ENCODE measurements around the gene FAM193B.
A peak's percentile ranks its signal among the peaks of the same experiment; 100 is the strongest.
"Not testable (repeated sequence)": the region's sequence is repeated elsewhere in the genome, so short reads cannot be mapped to it uniquely, and the experiment has no call there.

FAM193B gene

DNA sequence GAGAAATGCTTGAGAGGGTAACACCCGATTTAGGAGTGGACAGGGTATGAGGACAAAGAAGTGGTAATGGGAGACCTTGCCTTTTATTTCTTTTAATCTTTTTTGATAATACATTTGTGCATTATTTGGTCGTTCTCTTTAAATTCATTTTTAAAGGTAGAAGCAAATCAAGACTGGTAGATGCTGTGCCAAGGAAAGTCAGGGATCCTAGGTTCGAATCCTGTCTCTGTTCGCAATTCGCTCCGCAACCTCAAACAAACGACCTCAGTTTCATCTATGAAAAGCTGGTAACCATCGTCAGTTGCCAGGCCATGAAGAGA lies 37.3 kb upstream of the FAM193B start:
- DNase-seq, result no peak
- intact Hi-C loops (cut with DNase I), result loop anchor here (5.0 kb wide), 1 partner anchor 39 kb away; the partner anchor contains the start of gene FAM193B

DNA sequence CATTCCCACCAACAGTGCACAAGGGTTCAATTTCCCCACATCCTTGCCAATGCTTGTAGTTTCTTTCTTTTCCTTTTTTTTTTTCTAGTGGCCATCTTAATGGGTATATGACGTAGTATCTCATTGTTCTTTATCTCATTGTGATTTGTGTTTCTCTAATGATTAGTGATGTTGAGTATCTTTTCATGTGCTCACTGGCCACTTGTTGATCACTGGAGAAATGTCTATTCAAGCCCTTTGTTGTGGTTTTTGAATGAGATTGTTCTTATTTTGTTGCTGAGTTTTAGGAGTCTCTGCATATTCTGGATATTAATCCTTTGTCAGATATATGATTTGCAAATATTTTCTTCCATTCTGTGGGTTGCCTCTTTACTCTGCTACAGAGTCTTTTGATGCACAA lies 36.0 kb upstream of the FAM193B start:
- no peak for DNase-seq
- intact Hi-C loops (cut with DNase I), result loop anchor here (5.0 kb wide), 1 partner anchor 38 kb away; the partner anchor contains the start of gene FAM193B

DNA sequence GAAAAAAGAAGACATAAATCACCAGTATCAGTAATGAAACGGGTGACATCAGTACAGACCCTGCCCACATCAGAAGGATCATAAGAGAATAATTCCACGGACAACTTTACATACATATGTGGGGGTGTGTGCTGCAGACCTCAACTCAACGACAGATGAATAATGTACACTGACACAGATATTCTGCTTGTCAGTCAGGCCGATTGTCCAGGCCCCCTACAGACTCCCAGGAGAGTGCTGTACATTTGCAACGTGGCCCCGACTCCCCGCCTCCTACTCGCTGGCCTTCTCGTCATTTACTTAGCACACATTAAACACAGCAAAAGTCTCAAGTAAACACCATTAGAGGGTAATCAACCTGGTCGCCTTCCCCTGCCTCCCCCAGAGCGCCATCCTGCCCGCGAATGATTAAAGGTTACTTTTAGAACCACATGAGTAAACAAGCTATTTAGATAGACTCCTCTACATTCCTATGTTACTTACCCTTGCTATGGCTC lies 34.1 kb upstream of the FAM193B start:
- intact Hi-C loops (cut with DNase I), result no loop called here
- no peak for DNase-seq

DNA sequence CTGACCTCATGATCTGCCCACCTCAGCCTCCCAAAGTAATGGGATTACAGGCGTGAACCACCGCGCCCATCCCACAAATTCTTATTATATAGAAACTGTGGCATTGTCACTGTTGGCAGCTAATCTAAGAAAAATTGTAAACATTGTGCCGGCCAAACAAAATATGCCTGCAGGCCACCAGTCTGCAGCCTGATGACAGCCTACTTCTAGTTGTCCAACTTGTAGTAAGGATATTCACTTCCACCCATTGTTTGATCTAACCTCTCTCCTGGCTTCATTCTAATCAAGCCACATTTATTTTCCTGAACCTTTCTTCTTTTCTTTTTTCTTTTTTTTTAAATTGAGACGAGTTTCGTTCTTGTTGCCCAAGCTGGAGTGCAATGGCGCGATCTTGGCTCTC lies 24.0 kb upstream of the FAM193B start:
- intact Hi-C loops (cut with DNase I), result no loop called here

DNA sequence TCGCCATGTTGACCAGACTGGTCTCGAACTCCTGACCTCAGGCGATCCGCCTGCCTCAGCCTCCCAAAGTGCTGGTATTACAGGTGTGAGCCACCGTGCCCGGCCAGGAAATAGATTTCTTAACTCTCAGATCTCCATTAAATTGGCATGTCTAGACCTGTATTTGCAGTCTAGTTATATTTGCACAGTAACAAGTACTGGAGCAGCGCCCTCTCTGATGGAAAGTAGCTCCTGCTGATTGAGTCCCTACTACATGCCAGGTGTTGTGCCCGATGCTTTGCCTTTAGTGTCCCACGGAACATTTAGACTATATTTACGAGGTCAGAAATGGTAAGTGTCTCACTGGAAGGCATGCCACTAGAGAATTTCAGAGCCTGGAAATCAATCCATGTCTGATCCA lies 21.8 kb upstream of the FAM193B start:
- no peak for DNase-seq

More for the DNA sequence above, 24.0 kb upstream of the FAM193B start:
- DNase-seq, result no peak

DNA sequence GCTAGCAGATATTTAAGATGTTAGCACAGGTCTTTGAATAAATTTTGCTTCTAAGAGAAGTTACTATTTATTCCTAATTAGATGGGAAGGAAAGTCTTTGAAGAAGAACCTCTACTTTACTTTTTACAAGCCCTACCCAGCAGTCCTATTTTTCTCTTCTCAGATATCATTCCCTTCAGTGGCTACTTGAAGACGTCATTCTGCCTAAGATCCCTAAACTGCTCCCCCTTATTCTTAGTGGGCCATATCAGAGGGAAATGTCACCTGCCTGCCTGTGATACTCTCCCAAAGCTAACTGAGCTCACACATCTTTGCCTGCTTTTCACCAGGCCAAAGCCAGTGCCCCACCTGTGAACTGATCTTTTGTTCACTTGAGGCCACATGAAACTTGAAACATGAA lies 21.1 kb upstream of the FAM193B start:
- no peak for DNase-seq
- intact Hi-C loops (cut with DNase I), result no loop called here

More for the DNA sequence above, 21.8 kb upstream of the FAM193B start:
- intact Hi-C loops (cut with DNase I), result no loop called here

DNA sequence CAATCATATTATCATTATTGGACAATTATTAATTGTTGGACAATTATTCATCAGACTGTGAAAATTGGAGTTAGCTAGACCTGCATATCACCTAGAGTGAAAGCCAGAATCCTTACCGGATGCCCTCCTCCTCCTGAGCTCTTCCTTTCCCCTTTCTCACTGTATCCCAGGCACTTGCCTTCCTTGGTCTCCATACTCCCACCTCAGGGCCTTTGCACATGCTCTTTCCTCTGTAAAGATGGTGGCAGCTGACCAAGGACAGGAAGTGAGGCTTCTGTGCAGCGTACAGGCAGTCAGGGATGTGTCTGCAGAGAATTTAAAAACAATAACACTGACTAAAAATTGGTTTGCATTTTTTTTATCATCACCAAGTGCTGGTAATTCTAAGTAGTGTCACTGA lies 15.5 kb upstream of the FAM193B start:
- no peak for DNase-seq
- intact Hi-C loops (cut with DNase I), result no loop called here

DNA sequence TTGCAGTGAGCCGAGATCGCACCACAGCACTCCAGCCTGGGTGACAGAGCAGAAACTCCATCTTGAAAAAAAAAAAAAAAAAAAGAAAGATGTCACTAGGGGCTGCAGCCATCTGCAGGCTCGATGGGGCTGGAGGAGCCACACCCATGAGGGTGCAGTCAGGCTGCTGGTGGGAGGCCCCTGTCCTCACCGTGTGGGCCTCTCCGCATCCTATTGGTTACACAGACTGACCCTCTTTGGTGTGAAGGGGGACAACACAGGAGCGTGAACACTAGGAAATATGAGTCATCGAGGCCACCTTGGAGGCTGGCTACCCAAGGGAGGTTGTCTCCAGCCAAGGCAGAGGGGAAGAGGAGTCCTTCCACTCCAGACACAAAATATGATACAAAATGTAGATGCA lies 14.0 kb upstream of the FAM193B start:
- intact Hi-C loops (cut with DNase I), result no loop called here
- no peak for DNase-seq

DNA sequence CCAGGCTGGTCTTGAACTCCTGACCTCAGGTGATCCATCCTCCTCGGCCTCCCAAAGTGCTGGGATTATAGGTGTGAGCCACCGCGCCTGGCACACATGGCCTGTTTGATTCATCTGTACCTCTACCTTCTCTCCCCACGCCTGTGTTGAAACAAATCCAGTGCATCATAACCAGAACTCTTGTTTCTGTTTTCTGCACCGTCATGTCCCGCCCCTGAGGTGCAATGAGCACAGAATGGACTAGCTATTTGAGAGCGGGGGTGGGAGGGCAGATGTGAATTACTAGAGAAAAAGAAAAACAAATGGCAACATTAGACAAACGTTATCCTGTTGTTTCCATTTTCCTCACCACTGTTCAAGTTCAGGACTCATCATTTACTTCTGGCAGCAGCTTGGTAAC lies 10.7 kb upstream of the FAM193B start:
- intact Hi-C loops (cut with DNase I), result no loop called here
- no peak for DNase-seq

DNA sequence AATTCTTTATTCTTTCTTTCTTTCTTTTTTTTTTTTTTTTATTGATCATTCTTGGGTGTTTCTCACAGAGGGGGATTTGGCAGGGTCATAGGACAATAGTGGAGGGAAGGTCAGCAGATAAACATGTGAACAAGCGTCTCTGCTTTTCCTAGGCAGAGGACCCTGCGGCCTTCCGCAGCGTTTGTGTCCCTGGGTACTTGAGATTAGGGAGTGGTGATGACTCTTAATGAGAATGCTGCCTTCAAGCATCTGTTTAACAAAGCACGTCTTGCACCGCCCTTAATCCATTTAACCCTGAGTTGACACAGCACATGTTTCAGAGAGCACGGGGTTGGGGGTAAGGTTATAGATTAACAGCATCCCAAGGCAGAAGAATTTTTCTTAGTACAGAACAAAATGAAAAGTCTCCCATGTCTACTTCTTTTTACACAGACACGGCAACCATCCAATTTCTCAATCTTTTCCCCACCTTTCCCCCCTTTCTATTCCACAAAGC lies 5.1 kb upstream of the FAM193B start:
- DNase-seq; intact Hi-C loops (cut with DNase I): not testable (repeated sequence)

DNA sequence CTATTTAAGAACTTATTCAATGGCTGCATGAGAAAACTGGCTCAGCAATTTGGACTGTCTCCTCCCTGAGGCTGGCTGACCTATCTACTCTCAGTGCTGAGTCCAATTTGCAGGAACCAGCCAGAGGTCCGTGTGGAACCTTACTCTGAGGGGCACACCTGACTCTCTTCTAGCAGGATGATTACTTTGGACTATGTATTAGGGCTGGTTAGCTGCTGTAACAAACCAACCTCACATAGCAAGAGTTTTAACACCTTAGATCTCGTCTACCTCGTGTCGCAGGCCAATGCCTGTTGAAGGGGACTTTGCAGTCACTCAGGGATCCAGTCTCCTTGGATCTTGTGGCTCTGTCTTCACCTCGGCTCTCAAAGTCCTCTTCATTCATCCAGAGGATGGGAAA lies 3.4 kb upstream of the FAM193B start:
- intact Hi-C loops (cut with DNase I), result no loop called here
- DNase-seq, result no peak

DNA sequence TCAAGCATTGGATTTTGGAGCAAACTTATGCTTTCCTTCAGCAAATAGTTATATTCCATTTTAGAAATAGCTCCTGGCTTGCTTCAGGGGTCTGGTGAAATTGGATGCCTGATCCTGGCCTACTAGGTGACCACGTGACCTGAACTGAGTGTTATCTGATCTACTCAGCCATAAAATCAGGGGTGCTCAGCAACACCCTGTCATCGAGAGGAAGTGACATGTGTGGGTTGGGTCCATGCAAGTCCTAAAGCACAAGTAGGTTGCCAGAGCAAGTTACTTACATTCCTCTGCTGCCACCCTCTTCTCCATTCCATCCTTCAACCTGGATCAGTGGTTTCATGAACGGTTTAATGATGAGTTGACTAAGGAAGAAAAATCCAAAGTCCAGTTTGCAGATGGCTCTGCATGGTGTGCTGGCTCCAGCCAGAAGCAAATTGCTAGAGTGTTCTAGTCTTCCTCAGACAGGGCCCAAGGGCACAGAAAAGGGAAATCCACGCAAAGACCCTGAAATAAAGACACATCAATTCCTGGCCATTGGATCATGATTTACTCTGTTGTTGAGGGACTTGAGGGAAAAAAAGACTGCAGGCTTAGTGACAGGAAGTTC lies 2.8 kb upstream of the FAM193B start:
- DNase-seq, result no peak

DNA sequence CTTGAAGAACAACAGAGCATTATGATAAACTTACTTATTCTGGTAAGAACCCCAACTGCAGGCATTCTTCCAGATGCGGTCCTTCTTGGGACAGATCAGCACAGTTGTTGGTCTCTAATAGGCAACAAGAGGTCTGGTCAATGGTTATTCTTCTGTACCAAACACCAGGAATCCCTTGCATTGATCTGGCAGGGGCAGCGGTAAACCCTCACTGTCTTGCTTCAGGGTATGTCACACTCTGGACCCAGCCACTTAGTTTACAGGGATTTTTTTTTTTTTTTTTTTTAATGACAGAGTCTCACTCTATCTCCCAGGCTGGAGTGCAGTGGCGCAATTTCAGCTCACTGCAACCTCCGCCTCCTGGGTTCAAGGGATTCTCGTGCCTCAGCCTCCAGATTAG lies 1.3 kb upstream of the FAM193B start:
- no peak for DNase-seq
- intact Hi-C loops (cut with DNase I), result loop anchor here (2.0 kb wide), 1 partner anchor 39 kb away; the partner anchor contains the start of gene DDX41

More for the DNA sequence above, 2.8 kb upstream of the FAM193B start:
- intact Hi-C loops (cut with DNase I), result no loop called here

DNA sequence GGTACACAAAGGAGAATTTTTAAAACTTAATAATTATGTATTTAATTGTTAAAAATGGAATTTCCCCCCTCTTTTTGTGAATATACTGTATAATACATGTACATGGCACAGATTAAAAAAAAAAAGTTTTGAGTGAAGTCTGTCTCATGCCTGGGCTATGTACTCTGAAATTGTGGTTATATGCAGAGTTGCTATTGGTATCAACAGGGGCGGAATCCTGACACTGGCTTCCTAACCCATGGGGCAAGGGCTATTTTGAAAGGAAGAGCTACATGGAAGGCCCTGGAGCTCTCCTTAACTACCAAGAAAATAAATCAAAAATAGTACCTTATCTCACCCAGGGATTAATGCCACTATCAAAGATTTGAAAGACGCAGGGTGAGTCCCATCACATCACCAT lies 865 bp upstream of the FAM193B start:
- no peak for DNase-seq
- intact Hi-C loops (cut with DNase I), result loop anchor here (2.0 kb wide), 1 partner anchor 38 kb away; the partner anchor contains the start of gene DDX41

DNA sequence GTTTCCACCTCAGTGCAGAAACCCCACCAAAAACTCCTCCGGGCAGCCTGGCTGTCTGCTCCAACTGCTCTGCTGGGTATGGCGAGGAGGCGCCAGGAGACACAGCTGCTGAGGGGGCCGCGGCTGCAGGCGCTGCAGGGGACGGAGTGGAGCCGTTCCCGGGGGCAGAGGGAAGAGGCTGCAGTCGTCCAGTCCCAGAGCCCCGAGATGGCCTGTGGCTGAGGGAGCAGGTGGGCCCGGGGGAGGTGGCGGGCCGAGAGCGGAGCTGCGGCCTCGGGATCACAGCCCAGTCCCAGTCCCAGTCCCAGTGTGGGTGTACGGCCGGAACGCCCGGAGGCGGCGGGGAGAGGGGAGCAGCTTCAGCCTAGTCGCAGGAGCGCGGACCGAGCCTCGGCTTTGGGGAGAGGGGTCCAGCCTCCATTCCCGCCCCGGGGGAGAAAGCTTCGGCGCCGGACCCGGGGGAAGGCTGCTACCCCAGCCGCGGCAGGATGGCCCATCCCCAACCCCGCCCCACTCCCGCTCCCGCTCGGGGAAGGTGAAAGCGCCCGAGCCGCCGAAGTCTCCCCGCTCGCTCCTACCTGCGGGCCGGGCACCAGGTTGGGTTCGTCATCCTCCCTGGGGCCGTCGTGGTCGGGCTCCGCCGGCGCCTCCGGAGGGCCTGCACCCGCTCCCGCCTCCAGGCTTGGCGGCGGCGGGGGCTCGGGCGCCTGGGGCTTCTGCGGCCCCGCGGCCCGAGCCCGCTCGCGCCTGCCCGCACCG lies 513 bp downstream of the FAM193B start:
- intact Hi-C loops (cut with DNase I), result loop anchor here (2.0 to 5.0 kb wide), 2 partner anchors 37 to 38 kb away; partner anchors contain the start of genes DDX41 and TMED9
- DNase-seq, result peak in 38 of 42 donors; percentile 11 to 73 (median 45)

DNA sequence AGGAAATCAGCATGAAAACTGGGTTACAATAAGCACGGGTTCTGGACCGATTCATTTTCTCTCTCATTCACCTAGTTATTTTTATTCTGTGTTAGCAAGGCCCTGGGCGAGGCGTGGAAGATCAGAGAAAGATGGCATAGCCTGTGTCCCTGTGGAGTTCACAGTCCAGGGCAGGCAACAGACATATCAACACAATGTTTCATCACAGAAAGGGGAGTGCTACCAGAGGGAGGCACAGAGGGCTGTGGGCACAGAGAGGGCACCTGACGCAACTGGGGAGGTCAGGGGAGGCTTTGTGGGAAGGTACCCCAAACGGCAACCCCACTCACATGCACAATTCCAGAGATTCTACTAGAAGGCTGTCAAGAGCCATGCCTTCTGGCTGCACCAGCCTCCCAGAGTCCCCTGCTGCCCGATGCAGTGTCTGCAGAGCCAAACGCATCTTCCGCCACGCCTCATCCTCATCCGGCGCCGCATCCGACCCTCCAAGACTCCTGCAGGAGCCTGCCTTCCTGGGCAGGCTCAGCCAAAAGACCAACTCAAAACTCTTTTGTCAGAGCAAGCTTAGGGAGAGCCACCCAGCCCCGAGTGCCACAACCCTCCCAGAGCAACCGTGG lies 1.4 kb downstream of the FAM193B start:
- intact Hi-C loops (cut with DNase I), result loop anchor here (5.0 kb wide), 1 partner anchor 39 kb away; the partner anchor contains the start of gene TMED9
- peak in 26 of 42 donors; percentile 3 to 52 (median 31) for DNase-seq

DNA sequence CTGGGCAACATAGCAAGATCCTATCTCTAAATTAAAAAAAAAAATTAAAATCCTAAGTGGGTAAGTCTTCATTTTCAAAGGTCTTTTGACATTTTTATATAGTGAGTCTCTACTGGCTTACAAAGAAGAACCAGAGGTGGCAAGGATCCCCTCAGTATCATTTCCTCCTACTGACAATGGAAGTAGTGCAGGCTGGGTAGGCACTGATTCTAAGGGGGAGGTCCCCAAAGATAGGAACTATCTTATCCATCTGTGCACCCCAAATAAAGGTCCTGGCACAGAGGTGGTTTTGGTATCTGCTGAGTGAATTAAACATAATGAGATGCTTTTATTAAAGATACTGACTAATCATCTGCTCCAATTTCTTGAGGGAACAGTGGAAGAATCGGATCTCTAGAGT lies 4.2 kb downstream of the FAM193B start:
- no peak for DNase-seq
- intact Hi-C loops (cut with DNase I), result loop anchor here (5.0 kb wide), 1 partner anchor 42 kb away; the partner anchor contains the start of gene TMED9

DNA sequence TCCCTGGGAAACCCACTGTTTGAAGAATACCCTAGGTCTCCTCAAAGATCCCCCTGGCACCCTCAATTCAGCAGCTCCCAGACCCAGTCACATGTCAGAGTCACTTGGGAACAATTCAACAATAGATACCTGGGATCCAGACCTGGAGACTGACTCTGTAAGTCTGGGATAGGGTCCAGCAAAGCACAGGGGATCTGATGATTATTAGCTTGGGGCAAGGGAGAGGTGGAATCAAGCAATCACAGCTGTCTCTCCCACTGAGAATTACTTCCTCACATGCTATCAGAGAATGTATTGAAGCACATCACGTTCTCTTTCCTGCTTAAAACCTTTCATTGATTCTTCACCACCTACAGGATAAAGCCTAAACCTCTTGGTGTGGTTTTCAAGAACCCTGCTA lies 5.9 kb downstream of the FAM193B start:
- DNase-seq, result no peak
- intact Hi-C loops (cut with DNase I), result no loop called here

DNA sequence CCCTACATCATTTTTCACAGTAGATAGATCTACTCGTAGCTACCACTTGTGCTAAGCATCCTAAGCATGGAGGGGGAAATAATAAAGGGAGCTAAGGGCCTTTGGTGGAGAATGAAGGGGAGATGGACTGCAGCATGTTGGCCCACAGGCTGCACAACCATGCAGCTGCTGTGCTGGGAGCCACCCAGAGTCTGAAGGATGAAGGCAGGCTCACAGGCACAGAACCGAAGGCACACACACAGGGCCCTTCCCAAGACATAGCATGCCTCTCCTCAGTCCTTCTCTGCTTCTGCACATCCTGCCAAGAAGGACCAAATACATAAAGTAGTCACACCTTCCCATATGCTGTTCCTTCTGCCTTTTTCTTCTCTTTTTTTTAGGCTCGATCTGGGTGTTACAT lies 6.6 kb downstream of the FAM193B start:
- intact Hi-C loops (cut with DNase I), result no loop called here
- no peak for DNase-seq

DNA sequence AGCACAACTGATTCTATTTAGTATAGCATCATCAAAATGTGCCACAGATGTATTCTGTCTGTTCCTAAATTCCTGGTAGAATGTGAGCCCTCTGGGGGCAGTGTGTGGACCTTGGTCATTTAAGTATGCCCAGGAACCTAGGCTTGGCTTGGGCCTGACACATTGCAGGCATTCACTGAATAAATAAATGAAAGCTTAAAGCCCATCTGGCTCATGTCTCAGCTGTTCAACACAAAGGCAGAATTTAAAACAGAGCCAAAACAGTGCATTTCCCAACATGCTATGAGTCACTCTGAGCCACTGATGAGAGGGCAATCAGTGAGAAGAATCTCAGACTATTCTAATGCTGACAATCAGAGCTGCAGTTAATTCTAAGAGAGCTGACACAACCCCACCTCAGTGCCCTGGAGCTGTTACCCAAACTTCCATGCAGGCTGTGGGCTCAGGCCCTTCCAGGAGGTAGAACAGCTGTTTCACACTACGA lies 8.1 kb downstream of the FAM193B start:
- intact Hi-C loops (cut with DNase I), result no loop called here
- peak in 23 of 42 donors; percentile 4 to 81 (median 40) for DNase-seq

Measured in head of caudate nucleus (tissue), 42 donors.